ENCODE data around the gene GPR61.

GPR61 gene

GRCh38 chr1:109539676-109540075 lies at the start of gene GPR61:
Gene GPR61, plus strand, starts transcription at chr1:109539872. Its CDS starts 3,151 bp downstream, at chr1:109543023.
- no peak for DNase-seq (ENCODE audit: low read depth in 2 of 2)

DNA sequence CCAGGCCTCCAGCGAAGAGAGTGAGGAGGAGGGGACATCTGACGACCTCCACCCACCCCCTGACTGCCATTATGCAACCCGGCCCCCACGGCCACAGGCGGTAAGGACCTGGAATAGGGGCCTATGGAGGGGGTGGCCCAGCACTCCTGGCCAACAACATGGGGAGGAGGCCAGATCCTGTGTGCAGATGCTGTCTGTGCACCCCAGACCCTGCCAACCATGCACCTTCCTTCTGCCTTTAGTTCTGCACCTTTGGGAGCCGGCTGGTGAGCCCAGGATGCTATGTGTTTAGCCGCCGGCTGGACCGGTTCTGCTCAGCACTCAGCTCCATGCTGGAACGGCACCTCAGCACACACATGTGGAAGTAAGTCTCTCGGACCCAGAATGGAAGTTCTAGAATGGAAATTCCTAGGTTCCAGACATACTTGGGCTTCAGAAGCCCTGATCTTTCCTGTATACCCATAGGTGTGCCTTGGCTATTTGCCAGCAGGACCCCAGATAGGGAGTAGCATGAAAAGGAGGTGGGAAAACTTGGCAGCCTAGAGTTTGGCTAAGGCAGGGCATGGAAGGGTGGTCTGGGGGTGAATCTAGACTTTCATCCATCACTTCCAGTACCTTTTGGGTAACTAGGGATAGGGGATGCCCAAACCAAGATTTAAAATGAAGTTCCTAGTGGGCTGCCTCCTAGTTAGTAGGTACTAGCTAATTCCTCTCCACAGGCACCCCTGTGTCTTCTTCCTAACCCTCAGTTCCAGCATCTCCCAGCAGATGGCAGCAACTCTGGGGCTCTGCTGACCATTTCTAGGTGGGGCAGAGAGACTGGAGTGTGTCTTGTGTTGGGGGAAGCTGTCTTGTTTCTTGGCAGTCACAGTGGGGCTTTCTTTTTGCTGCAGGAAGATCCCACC lies 49.4 kb upstream of the GPR61 start:
- DNase-seq (ENCODE audit: low read depth in 2 of 2) = peak; percentile 49 to 52

GRCh38 chr1:109490934-109491302 lies 48.8 kb upstream of the GPR61 start:
- no peak for DNase-seq (ENCODE audit: low read depth in 2 of 2)

DNA sequence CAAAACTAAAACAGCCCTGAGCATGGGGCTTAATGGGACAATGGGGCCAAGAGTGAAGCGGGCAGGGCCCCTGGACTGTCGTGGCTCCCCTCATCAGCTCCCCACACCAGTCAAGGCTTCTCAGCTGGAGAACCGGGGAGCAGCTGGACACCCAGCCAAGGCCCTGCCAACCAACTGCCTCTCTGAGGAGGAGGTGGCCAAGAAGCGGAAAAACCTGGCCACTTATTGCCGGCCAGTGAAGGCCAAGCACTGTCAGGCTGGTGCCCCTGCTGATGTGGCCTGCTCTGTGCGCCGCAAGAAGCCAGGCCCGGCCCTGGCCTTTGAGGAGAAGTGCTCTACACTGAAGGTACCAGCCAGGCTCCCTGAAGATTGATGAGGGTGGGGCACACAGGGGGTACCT lies 48.3 kb upstream of the GPR61 start:
- DNase-seq (ENCODE audit: low read depth in 2 of 2) = no peak

DNA sequence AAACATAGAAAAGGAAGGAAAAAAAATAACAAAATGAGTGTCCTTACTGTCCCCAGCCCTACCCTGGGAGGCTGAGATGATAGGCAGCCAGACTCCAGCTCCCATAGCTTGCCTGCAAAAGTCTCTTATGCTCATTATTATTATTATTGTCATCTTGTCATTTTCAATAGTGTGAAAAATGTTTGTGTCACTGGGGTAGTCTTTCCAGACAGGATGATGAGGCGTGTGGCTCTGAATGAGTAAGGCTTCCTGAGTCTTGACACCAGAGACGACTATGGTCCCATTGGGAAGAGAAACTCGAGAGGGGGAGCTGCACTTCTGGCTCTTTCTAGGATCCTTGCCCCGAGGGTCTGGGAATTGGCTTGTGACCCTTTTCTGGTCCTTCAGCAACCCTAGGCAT lies 46.9 kb upstream of the GPR61 start:
- DNase-seq (ENCODE audit: low read depth in 2 of 2) = no peak

- DNase-seq (ENCODE audit: low read depth in 2 of 2) = no peak
Observed at GRCh38 chr1:109493227-109493626, 46.4 kb upstream of the GPR61 start.

DNA sequence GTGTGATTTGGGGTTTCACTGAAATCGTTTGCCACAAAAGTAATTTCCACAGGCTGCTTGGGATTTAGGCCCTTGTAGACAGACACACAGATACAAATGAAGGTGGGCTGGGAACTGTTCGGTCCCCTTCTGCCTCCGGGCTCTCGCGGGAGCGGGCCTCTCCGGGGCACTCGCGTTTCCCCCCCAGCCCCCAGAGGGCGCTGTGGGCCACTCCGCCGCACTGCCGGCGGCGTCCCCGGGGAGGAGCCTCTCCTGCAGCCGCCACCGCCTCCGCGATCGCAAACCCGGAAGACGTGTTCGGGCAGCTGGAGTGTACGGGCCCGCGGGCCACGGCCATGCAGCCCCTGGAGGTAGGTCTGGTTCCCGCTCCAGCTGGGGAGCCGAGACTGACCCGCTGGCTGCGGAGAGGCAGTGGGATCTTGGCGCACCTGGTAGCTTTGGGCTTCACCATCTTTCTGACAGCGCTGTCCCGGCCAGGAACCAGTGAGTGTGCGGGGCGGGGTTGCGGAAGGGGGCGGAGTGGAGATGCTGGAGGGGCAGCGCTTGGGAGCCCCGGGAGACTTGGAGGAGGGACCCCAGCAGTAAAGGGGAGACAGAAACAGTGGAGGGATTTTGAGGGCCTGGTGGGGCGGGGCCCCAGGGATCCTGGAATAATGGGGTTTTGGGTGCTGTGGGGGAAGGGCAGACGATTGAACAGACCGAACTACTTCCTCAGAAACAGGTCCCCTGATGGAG lies 45.7 kb upstream of the GPR61 start, which contains the start of gene CYB561D1:
TSS of gene CYB561D1 (plus strand) at position 290 of the 735 bp plus-strand sequence. CDS start at position 336, 46 bp downstream.
- DNase-seq (ENCODE audit: low read depth in 2 of 2) = peak; percentile 73 to 83

DNA sequence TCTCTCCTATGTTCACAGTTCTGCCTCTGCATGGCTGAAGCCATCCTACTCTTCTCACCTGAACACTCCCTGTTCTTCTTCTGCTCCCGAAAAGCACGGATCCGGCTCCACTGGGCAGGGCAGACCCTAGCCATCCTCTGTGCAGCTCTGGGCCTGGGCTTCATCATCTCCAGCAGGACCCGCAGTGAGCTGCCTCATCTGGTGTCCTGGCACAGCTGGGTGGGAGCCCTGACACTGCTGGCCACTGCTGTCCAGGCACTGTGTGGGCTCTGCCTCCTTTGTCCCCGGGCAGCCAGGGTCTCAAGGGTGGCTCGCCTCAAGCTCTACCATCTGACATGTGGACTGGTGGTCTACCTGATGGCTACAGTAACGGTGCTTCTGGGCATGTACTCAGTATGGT lies 43.9 kb upstream of the GPR61 start:
- DNase-seq (ENCODE audit: low read depth in 2 of 2) = no peak

DNA sequence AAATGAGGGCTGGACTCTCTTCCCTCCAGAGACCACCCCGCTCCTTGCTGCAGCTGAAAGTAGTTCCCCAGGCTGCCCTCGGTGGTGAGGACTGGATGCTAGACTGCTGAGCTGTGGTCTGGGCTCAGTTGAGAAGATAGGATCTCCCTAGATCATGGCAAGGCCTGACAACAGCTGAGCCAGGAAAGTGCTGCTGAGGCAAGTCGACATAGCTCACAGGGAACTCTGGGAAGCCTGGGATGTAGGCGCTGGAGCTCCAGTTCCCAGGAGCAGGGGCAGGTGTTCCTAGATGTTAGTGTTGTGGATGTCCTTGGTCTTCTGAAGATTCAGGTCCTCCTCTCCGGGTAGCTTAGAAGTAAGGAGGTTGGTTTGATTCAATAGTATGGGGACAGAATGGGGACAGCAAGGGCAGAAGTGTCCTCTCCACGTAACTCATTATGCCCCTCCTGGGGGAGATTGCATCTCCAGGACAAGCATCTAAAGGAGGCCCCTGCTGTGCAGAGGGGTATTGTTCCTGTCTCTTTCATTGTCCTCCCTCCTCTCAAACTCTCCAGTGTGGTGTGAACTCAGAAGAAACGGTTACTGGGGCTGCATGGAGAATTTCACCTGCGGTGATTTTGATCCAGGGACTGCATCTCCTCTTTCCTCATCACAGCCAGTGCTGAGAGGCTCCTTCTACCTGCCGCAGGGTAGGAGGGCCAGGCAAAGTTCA lies 42.1 kb upstream of the GPR61 start:
- no peak for DNase-seq (ENCODE audit: low read depth in 2 of 2)

DNA sequence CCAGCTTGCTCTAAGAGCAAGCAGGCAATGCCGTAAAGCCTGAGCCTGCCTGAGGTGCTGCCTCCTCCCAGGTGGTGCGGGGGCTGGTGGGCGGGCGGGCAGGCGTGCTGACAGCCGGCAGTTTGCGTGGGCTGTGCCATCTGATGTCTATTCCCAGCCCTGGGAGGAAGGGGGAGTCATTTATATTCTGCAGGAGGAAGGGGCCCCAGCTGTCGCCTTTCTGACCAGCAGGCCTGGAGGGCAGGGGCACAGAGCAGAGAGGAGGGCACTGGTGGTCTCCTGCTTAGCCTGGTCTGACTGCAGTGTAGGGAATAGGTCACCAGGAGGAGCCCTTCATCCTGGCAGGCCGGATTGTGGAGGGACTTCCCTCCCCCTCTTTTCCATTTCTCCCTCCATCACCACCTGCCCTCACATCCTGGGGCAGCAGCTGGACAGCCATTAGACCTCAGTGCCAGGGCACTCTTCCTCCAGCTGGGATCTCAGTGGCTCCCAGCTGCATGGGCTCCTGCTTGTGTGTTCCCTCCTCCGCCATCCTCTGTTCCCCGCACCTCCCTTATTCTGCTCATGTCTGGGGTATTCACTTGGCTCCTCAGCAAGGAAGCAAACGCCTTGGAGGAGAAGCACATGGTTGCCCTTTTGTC lies 41.4 kb upstream of the GPR61 start:
- no peak for DNase-seq (ENCODE audit: low read depth in 2 of 2)

DNA sequence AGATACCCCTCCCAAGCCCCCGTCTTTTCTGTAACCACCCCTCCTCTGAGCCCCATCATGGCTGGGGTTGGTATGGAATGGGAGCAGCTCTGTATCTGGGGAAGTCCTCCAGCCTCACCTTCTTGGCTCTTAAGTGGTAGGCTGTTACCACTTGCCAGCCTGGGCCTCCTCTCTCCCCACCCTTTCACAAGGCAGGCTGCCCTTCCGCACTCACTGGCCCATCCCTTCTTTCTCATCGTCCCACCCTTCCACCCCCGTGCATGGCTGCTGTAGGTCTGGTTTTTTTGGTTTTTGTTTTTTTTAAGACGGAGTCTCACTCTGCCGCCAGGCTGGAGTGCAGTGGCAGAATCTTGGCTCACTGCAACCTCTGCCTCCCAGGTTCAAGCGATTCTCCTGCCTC lies 40.6 kb upstream of the GPR61 start:
- DNase-seq (ENCODE audit: low read depth in 2 of 2) = no peak

DNA sequence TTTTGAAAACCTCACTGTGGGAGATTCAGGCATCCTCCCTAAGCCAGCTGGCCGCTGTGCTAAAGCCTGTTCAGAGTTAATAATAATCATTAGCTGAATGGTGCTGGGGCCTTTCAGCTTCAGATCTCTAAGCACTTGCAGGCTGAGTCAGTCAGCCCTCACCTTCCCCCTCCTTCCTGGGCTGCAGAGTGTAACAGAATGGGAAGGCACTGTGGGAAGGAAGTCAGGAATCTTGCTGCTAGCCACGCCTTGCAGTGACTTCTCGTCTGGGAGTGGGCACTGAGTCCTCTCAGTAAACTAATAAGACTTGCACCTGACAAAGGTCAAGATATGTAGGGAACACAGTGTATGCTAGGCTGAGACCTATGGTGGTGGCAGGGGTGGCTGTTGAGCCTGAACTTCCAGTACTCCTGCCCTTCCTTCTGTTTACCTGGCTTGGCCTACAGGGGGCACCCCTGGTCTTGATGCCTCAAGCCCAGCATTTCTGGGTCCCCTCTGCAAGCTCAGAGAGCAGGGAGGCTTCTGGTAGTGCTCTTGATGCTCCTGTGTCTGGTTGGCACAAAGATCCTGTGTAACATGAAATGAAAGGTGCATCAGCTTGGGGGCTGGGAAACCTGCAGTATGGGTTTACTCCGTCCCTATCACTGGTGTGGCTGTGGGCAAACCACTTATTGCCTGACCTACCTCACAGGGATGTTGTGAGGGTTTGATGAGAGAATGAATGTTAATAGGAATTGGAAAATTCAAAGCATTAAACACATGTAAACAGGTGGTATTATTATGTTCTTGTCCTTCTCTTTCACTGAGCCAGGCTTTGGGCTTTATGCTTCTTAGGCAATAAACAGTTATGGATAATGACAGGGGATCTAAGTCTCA lies 39.8 kb upstream of the GPR61 start:
- no peak for DNase-seq (ENCODE audit: low read depth in 2 of 2)

DNA sequence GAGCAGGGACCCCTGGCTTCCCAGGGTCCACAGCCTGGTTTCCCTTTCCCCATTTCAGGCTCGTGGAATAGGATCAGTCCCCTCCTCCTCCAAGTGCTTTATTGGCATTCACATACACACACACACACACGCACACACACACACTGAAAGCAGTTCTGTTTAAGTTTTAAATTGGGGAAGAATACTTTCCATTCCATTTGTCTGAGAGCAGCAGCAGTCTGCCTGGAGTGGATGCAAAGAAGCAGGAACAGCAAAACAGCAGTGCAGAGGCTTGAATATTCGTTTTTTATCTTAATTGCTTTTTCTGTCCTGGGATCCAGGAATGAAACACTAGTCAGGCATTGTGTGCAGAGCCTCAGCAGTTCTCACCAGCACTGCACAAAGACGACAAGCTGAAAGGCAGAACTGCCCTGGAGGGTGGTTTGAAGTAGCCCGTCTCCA lies 38.7 kb upstream of the GPR61 start:
- DNase-seq (ENCODE audit: low read depth in 2 of 2) = no peak

GRCh38 chr1:109501644-109502363 lies 37.9 kb upstream of the GPR61 start:
- DNase-seq (ENCODE audit: low read depth in 2 of 2) = no peak

- peak in 1 of 2 donors; percentile 35 for DNase-seq (ENCODE audit: low read depth in 2 of 2)
Observed at GRCh38 chr1:109502364-109502851, 37.3 kb upstream of the GPR61 start.

- DNase-seq (ENCODE audit: low read depth in 2 of 2) = no peak
Observed at GRCh38 chr1:109503935-109504334, 35.7 kb upstream of the GPR61 start.

DNA sequence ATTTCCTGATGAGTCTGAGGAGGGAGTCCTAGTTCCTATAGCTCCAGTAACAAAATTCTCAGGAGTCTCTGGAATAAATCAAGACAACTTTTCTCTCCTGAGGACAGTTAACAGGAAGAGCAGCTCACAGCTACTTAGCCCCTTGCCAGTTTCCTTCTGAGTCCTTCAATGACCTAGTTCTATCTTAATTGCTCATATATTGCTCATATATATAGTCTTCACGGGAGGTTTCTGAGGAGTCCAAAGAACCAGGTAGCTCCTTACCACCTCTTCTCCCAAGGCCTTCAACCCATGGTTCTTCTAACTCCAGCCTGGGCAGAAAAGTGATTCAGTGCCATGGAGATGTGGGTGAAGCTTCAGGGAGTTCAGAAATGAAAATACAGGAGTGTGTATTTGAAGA lies 34.7 kb upstream of the GPR61 start:
- no peak for DNase-seq (ENCODE audit: low read depth in 2 of 2)

DNA sequence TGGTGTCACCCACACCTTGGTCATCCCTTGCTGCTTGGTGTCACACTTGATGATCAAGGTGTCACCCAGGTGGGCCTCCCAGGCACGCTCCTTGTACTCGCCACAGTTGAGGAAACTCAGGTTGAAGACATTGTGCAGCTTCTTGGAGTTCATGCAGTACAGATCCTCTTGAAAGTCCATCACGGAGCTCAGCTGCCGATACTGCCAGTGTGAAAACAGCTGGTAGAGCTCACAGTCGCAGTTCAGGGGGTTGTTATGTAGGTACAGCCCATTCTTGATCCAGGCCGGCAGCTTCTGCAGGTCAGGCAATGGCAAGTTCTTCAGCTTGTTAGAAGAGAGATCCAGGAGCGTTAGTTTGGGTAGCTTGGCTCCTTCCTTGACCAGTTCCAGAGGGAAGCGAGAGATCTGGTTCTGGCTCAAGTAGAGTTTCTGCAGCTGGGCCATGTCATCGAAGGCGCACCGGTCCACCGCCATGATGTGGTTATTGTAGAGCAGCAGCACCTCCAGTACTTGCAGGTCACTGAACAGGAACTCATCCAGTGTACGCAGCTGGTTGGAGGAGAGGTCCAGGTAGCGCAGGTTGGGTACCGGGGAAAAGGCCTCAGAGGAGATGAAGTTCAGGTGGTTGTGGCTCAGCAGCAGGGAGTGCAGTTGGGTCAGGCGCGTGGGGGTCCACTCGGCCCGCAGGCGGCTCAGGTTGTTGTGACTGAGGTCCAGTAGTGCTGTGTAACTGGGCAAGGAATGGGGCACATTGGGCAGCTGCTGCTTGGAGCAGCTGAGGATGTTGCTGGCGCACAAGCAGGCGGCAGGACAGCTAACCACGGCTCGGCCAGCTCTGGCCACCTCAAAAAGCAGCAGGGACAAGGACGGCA lies 31.4 kb upstream of the GPR61 start:
- no peak for DNase-seq (ENCODE audit: low read depth in 2 of 2)

- no peak for DNase-seq (ENCODE audit: low read depth in 2 of 2)
Observed at GRCh38 chr1:109508873-109509175, 30.8 kb upstream of the GPR61 start.

Data from activated CD8-positive, alpha-beta memory T cell treated with anti-CD3 and anti-CD28 coated beads for 4 hours (primary cell).